Mesothelial cell of epicardium (in vitro differentiated cells): ENCODE measurements around the gene KCNIP4. TPM values are rescaled to one million over a fixed set of nuclear protein-coding genes. Genes with fewer than 3 reads are reported as not detected.

ENCODE experiments used
- DNase-seq, 2 experiments: peaks; one replicate each; pipeline ENCODE4 v3.0.0; 2021; ENCODE audit warnings: low spot score in 2 of 2; ENCODE audit not compliant: unreplicated experiment in 2 of 2
- H3K27ac Mint-ChIP-seq: 2 replicates; pipeline ENCODE4 v1.8.0; 2021; ENCODE audit warnings: mixed read lengths
- H3K27me3 Mint-ChIP-seq: 2 replicates; pipeline ENCODE4 v1.8.0; 2021; ENCODE audit warnings: low read depth, mixed read lengths
- H3K36me3 Mint-ChIP-seq: 2 replicates; pipeline ENCODE4 v1.8.0; 2021; ENCODE audit warnings: mixed read lengths
- H3K4me1 Mint-ChIP-seq: 2 replicates; pipeline ENCODE4 v1.8.0; 2021; ENCODE audit warnings: mixed read lengths
- H3K4me3 Mint-ChIP-seq: 2 replicates; pipeline ENCODE4 v1.8.0; 2021; ENCODE audit warnings: mild to moderate bottlenecking, moderate library complexity, mixed read lengths
- H3K9me3 Mint-ChIP-seq: 2 replicates; pipeline ENCODE4 v1.8.0; 2021; ENCODE audit warnings: mixed read lengths
- total RNA-seq: library from RNA; stranded (reverse); gene quantifications from 3 replicates; pipeline ENCODE4 v1.2.1, GENCODE V29; 2021
- TF ChIP-seq, protein P1 (sequence below): fragments of 200-600 bp; sonication (generic); IDR thresholded peaks from one replicate; pipeline ENCODE4 v1.5.0; 2021; ENCODE audit warnings: antibody characterized with exemption; ENCODE audit not compliant: unreplicated experiment

The KCNIP4 gene
- total RNA-seq, 1 donor from 2014 or later, result 3.0 TPM

- TF ChIP-seq, protein P1, sequence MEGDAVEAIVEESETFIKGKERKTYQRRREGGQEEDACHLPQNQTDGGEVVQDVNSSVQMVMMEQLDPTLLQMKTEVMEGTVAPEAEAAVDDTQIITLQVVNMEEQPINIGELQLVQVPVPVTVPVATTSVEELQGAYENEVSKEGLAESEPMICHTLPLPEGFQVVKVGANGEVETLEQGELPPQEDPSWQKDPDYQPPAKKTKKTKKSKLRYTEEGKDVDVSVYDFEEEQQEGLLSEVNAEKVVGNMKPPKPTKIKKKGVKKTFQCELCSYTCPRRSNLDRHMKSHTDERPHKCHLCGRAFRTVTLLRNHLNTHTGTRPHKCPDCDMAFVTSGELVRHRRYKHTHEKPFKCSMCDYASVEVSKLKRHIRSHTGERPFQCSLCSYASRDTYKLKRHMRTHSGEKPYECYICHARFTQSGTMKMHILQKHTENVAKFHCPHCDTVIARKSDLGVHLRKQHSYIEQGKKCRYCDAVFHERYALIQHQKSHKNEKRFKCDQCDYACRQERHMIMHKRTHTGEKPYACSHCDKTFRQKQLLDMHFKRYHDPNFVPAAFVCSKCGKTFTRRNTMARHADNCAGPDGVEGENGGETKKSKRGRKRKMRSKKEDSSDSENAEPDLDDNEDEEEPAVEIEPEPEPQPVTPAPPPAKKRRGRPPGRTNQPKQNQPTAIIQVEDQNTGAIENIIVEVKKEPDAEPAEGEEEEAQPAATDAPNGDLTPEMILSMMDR, result no peak
- no peak overlapping the region for H3K4me3 Mint-ChIP-seq
- H3K36me3 Mint-ChIP-seq, result no peaks in the 10 kb centered on the region
- no peaks in the 10 kb centered on the region for H3K27me3 Mint-ChIP-seq
- no peaks in the 10 kb centered on the region for H3K9me3 Mint-ChIP-seq
- no peak overlapping the region for H3K27ac Mint-ChIP-seq
- H3K4me1 Mint-ChIP-seq, result no peaks in the 10 kb centered on the region
- DNase-seq, result no peak
Measured at GRCh38 chr4:21454201-21454600, 494.4 kb downstream of the KCNIP4 start.

GRCh38 chr4:21452931-21453330 is 495.6 kb downstream of the KCNIP4 start:
- Mint-ChIP-seq H3K27me3 (no peaks in the 10 kb centered on the region), H3K9me3 (no peaks in the 10 kb centered on the region), H3K27ac (no peak overlapping the region), H3K4me3 (no peak overlapping the region), H3K4me1 (no peaks in the 10 kb centered on the region), H3K36me3 (no peaks in the 10 kb centered on the region)
- TF ChIP-seq, protein P1, result no peak
- DNase-seq, result no peak

DNA sequence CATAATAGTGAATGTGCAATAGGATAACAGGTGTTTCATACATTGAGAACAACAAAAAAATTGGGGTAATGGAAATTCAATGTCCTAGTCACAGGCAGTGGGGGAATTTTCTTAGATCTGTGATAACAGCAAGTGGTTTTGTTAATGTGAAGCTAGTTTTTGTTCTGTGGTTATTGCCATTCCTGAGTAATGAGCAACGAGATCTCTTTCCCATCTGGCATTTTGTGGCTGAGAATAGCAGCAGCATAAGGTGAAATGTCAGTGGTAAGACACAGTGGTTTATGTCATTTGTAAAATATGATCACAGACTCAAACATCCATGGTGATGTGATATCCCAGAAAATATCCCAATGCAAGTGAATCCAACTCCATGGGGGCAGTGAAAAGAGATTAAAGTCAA is 497.5 kb downstream of the KCNIP4 start:
- no peak overlapping the region for H3K4me3 Mint-ChIP-seq
- TF ChIP-seq, protein P1, result no peak
- DNase-seq, result no peak
- no peaks in the 10 kb centered on the region for H3K36me3 Mint-ChIP-seq
- H3K27me3 Mint-ChIP-seq, result no peaks in the 10 kb centered on the region
- H3K27ac Mint-ChIP-seq, result no peak overlapping the region
- no peaks in the 10 kb centered on the region for H3K9me3 Mint-ChIP-seq
- no peaks in the 10 kb centered on the region for H3K4me1 Mint-ChIP-seq

DNA sequence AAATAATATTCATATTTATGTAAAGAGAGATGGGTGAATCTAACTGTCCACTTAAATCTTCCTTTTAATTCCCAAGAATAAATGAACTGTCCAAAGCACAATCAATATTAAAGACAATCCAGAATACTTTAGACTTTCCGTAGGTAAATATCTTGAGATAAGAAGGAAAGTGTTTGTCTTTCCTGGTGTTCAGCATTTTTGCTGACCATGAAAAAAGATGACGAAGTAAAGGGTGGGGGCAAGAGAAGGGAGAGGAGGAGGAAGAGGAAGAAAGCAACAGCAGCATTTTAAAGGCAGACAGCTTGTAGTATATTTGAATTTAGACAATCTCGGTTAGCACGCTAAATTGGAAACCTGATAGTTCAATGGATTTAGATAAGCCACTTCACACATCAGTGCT is 498.2 kb downstream of the KCNIP4 start:
- Mint-ChIP-seq H3K4me1 (no peaks in the 10 kb centered on the region), H3K27me3 (no peaks in the 10 kb centered on the region), H3K4me3 (no peak overlapping the region), H3K36me3 (no peaks in the 10 kb centered on the region), H3K9me3 (no peaks in the 10 kb centered on the region), H3K27ac (no peak overlapping the region)
- TF ChIP-seq, protein P1, result no peak
- no peak for DNase-seq

GRCh38 chr4:21447301-21448054 is 501.1 kb downstream of the KCNIP4 start:
- Mint-ChIP-seq H3K27me3 (no peaks in the 10 kb centered on the region), H3K27ac (no peak overlapping the region)
- TF ChIP-seq, protein P1, result no peak

More at GRCh38 chr4:21447301-21448054, 501.1 kb downstream of the KCNIP4 start:
- H3K4me1 Mint-ChIP-seq, result no peaks in the 10 kb centered on the region
- no peak overlapping the region for H3K4me3 Mint-ChIP-seq
- DNase-seq, result no peak
- no peaks in the 10 kb centered on the region for H3K36me3 Mint-ChIP-seq
- H3K9me3 Mint-ChIP-seq, result no peaks in the 10 kb centered on the region
